Suppressor macrophage treated with lipopolysaccharide for 4 hours (primary cell): ENCODE results near the gene FLYWCH1.

Experiments used
- DNase-seq: peaks from one replicate; pipeline ENCODE4 v3.0.0-alpha.2; 2020

The FLYWCH1 gene

DNA sequence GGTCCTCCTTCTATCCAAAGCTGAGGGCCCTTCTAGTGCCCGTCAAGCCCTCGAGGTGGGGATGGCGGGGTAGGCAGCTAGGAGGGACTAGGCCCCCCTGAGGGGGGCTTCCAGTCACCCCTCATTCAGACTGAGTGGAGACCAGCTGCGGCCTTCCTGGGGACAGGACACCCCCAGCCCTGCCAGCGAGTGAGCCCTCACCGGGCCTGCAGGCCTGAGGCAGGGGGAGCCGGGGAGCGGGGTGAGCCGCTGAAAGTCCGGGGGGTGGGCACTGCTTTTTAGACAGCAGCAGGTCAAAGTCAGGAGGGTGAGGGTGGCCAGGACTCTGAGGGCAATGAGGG is 43.7 kb downstream of the FLYWCH1 start:
- DNase-seq: no peak

DNA sequence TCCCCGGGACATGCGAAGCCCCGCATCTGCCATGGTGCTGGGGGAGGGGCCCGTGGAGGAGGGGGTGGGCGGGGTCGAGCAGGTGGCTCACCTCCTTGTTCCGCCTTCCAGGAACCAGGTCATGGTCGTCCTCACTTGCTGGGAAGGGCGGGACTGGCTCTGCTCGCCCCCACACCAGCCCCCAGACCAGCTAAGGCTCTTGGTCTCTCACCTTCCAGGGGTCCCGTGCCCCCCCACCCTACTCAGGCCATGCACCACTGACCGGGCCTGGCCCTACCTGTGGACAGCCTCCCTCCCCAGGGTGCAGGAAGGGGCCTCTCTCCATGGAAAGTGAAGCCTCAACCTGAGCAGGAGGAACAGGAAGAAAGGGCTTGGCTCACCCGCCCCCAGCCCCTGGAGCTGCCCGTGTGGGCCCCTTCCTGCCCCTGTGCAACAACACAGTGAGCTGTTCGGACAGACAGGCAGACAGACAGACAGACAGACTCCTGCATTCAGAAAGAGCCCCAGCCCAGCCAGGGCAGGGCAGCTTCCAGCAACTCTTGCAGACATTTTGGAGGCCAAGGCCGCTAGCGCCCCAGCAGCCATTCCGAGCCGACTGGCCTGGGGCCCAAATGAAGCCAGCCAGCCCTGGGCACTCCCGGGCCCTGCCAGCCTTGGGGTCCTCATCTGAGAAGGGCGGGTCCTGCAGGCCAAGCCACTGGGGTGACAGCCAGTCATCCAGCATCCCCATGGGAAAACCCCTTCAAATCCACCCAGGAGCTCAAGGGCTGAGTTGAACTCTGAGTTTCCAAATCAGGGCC is 44.2 kb downstream of the FLYWCH1 start:
- peak; percentile 71 for DNase-seq

DNA sequence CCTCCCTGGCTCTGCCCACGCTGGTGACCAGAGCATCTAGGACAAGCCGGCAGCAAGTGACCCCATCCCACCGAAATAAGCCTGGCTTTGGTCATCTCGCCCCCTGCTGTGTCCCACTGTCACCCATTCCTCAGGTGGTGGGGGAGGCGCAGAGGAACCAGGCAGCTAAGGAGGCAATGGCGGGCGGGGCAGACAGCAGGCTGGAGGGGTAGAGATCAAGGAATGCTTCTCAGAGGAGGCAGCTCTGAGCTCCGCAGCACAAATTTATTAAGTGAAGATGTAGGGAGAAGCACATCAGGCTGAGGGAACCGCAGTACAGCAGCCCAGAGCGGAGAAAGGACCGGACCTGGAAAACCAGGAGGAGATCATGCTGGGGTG is 44.8 kb downstream of the FLYWCH1 start:
- DNase-seq: no peak

DNA sequence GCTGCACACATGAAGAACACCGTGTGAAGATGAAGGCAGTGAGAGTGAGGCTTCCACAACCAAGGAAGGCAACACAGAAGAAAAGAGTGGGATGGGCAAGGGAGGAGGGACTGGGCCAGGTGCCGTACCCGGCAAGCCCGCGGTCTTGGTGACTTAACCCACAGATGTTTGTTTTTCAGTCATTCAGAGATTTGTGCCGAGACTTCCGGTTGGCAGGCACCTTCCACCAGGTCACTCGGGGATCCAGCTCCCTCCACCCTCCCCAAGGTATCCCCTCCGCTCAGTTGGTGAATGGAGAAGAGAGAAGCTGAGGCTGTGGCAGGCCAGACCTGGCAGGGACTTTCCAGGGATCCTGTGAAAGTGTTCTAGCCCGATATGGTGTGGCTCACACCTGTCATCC is 47.5 kb downstream of the FLYWCH1 start:
- DNase-seq: no peak

GRCh38 chr16:2960183-2961010 is 48.7 kb downstream of the FLYWCH1 start:
- no peak for DNase-seq

GRCh38 chr16:2962334-2963073 is 50.8 kb downstream of the FLYWCH1 start:
- DNase-seq: no peak

- DNase-seq: no peak
Measured at GRCh38 chr16:2963074-2963722, 51.5 kb downstream of the FLYWCH1 start.

DNA sequence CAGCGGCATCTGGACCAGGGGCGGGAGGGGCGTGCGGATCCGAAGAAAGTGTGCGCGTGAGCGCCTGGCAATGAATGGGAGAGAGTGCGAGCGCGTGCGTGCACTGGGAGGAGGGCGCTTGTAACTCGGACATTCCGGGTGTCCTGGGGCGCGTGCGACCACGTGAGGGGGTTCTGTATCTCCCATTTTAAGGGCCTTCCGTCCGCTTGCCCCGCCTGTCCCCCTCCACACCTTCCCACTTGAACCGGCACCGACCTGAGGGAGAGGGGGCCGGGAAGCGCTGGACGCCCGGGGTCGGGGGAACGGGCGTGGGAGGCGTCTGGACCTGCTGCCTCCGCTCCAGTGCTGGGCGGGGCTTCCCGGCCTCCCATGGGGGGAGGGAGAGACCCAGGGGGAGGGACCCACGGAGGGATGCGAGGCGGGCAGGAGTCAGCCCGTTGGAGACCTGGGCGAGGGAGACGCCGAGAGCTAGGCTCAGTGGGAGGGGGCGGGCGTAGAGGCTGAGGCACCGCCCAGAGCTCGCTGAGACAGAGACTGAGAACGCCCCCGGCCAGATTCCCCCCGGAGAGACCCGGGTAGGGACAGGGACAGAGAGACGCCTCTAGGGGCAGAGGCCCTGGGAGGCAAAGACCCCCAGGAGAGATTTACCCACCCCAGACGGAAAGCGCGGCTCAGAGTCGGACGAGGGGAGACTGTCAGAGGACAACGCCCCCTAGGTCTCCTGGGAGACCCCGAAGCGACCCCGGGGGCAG is 52.2 kb downstream of the FLYWCH1 start, which contains the start of gene KREMEN2:
KREMEN2 (plus strand) TSS at position 553 of the 752 bp plus-strand sequence. CDS start 246 bp downstream, outside the sequence.
- DNase-seq: peak; percentile 35

DNA sequence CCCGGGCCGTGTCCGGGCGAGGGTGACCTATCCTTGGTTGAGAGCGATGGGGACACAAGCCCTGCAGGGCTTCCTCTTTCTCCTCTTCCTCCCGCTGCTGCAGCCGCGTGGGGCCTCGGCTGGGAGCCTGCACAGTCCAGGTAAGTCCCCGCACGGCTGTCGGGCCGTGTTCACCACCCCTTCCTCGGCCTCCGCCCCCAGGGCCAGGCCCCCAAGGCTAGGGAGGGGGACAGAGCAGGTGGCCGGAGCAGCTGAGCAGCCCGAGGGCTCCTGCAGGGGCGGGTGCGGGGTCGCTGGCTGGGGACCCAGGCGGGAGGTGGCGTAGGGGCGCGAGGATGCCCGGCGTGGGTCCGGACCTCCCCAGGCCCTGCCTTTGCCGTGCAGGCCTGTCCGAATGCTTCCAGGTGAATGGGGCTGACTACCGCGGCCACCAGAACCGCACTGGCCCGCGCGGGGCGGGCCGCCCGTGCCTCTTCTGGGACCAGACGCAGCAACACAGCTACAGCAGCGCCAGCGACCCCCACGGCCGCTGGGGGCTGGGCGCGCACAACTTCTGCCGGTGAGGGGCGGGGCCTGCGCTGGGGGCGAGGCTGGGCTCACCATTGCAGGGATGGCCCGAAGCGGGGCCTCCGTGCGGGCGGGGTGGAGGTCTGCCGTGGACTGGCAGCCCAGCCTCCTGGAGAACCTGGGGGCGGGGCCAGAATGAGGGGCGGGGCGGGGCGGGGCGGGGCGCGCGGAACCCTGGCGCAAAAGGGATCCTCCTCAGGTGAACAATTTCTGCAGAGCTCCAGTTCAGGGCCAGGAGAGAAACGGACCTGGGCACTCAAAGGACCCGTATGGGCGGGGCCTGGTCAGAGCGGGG is 53.0 kb downstream of the FLYWCH1 start:
- peak; percentile 29 for DNase-seq

DNA sequence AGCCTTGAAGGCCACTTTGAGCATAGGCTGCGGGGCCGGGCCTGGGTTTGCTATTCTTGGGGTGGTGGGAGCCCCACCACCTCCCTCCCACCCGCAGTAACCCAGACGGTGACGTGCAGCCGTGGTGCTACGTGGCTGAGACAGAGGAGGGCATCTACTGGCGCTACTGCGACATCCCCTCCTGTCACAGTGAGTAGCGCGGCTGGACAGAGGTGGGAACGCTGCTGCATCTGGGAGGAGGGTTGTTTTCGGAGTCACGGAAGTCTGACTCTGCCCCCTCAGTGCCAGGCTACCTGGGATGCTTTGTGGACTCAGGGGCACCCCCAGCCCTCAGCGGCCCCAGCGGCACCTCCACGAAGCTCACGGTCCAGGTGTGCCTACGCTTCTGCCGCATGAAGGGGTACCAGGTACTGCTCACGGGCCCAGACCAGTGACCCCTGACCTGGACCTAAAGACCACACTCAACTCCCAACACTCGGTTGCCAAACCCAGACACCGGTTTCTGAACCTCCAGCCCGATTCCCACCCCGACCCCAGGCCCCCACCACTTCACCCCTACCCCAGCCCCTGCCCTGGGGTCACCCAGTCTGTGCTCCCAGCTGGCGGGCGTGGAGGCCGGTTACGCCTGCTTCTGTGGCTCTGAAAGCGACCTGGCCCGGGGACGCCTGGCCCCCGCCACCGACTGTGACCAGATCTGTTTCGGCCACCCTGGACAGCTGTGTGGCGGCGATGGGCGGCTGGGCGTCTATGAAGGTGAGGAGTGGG is 54.5 kb downstream of the FLYWCH1 start:
- no peak for DNase-seq

- DNase-seq: peak; percentile 29
Measured at GRCh38 chr16:2966808-2967191, 55.1 kb downstream of the FLYWCH1 start.

DNA sequence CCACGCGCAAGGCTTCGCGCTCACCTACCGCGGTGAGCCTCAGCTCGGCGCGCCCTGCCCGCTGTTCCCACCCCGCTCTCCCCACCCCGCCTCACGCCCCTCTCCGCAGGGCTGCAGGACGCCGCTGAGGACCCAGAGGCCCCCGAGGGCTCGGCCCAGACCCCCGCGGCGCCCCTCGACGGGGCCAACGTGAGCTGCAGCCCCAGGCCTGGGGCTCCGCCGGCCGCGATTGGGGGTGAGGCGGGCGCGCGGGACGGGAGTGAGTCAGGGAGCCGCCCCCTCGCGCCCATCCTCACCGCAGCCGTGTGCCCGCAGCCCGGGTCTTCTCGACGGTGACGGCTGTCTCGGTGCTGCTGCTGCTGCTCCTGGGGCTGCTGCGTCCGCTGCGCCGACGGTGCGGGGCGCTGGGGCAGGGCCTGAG is 55.5 kb downstream of the FLYWCH1 start:
- DNase-seq: no peak

GRCh38 chr16:2967721-2968161 is 56.0 kb downstream of the FLYWCH1 start:
- DNase-seq: no peak

- peak; percentile 36 for DNase-seq
Measured at GRCh38 chr16:2968368-2968737, 56.6 kb downstream of the FLYWCH1 start.

- DNase-seq: peak; percentile 97
Measured at GRCh38 chr16:2968738-2969544, 57.2 kb downstream of the FLYWCH1 start, which contains the start of gene PAQR4. PAQR4 (plus strand) TSS chr16:2969348; CDS start chr16:2969675, 327 bp downstream.

DNA sequence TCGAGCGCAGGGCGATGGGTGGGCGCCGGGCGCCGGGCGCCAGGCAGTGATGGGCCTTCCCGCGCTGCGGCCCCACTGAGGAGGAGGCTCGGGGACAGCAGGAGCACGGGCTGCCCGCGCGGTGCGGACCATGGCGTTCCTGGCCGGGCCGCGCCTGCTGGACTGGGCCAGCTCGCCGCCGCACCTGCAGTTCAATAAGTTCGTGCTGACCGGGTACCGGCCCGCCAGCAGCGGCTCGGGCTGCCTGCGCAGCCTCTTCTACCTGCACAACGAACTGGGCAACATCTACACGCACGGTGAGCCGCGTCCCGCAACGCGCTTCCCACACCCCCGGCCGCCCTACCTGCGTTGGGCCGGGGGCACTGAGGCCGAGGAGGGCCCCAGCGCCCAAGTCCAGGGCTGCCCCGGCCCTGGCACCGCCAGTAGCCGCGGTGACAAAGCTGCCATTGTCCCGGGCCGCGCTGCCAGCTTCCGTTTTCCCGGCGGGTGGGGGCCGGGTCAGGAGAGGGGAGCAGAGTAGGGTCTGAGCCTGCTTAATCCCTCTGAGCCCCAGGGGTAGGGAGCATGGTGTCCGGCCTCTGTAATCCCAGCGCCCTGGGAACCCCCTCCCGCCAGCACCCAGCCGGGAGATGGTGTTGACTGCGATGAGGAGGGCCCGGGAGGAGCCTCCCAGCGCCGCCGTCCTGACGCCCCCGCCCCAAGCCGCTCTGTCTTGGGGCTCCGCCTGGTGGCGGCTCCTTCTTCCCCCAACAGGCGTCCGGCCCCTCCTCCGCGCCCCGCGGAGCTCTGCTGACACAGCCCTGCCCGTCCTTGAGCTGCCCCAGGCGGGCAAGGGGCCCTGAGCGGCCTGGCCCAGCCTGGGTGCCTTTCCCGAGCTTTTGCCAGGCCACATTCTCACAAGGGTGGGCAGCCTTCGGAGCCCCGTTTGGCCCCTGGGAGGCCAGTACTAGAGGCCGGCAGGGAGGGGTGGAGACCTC is 58.1 kb downstream of the FLYWCH1 start:
- peak; percentile 87 for DNase-seq

DNA sequence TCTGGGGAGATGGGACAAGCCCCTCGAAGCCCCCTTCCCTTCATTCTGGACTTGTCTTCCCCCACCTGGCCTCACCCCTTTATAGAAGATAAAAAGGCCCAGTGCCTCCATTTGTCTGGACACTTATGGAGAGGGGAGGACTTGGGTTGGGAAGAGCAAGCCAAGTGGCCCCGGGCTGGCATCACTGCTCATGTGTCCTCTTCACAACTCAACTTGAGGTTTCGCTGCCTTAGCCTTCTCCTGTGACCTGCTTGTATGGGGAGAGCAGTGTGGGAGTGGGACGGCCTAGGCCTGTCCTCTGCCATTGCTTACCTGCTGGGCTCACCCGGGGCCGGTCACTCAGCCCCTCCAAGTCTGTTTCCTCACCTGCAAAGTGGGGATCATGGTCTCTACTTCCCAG is 58.8 kb downstream of the FLYWCH1 start:
- no peak for DNase-seq
